ENCODE data around the gene CTR9.

CTR9 gene

DNA sequence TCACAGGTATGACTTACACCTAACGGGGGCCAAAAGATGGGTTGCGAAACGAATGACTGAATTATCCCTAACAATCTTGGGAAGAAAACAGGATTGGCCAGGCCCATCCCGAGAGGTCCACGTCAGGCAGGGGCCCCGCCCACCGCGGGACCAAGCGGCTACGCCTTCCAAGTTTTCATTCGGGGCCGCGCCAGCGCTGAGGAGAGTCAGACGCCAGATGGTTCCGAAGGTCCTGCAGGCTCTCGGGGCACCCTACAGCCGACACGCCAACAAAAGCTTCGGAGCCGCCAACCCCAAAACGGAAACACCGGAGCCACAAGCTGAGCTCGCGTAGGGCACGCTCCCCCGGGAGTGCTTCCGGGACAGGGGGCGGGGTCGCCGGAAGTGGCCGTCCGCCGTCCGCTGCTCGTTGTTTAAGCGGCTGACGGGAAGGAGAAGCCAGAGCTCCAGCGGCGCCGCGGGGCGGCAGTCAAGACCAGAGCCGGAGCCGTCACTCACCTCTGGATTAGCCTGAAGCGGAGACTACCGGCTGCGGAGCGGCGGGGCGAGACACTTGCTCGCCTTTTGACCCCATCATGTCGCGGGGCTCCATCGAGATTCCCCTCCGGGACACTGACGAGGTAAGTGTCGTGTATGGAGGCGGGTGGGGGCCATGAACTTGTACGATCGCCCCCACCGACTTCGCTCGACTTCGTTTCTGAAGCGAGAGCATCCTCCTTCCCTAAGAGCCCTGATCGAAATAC, at the start of gene CTR9:
CTR9 (plus strand) TSS at position 409 of the 743 bp plus-strand sequence; CDS start at position 576, 167 bp downstream.
- DNase-seq: peak; percentile 62 to 98 (median 91)

DNA sequence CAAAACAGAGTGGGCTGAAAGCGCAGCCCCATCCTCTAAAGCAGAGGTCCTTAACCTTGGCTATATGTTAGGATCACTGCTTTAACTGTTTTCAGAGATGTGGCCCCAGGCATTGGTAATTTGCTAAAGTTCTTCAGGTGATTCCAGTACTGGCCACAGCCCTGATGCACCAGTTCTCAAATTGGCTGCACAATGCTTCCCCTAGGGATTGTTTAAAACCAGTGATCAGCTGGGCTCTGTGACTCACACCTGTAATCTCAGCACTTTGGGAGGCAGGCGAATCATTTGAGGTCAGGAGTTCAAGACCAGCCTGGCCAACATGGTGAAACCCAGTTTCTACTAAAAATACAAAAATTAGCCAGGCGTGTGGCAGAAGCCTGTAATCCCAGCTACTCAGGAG, 49.1 kb upstream of the CTR9 start:
- DNase-seq: no peak

DNA sequence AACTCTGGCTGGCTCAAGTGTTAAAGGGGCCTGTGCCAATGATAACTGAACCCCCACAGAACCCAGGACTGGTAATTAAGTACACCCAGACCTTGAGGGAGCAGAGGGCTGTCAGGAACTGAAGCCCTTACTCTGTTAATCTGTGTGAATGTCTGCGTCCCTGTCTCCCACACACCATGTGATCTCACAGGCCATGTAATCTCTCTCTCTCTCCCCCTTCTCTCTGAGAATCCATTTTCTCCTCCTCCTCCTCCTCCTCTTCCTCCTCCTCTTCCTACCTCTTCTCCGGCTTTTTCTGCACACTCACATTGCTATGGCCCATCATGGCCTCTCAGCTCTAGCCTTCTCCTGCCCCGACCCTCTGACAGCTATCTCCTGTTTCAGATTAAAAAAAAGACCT, 42.9 kb upstream of the CTR9 start:
- DNase-seq: no peak

DNA sequence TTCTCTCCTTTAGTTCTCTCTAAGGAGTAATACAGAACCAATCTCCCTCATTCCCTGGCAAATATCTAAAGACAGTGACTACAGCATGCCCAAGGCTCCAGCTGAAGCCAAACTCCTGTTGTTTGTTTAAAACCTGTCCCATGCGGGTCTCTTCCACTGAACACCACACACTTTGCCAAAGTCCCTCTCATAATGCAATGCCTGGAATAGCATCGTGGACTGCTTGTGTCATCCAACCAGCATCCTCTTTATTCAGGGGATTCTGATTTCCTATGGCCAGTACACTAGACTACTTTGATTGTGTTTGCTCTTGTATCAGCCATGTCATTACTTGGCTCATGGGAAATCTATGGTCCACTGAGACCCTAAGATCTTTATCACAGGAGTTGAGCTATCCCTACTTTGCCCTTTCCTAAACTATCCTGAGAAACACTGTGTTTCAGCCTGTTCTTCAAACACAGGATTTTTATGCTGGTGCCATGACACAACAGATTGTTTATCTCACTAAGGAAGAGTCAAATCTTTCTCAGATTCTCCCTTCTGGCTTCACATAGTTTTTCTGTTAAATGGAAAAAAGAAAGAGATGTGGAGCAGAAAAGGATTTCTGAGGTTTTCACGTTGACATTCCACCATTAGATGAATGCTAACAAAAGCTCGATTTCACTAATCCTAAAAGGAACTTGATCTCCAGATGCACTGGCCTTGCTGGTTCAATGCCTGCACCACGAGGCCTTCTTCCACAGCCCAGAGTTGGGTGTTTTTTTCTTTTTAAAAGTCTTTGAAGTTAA, 41.6 kb upstream of the CTR9 start:
- DNase-seq: no peak

DNA sequence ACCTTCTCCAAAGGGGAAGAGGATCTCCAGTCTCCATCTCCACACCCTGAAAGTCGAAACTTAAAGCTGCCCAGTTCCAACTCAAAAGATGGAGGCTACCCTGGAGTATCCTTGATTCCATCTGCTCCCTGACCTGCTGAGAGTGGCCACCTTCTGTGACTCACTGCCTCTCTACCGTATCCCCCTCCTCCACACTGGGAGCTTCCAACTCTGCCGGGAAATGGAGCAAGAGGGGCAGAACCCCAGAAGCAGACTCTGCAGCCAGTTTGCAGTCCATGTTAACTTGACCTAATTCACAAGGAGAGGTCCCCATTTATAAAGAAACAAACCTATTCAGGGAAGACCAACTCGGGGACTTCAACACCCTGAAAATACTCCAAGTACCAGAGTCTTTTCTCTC, 35.5 kb upstream of the CTR9 start:
- DNase-seq: peak in 32 of 51 donors; percentile 3 to 69 (median 34)

DNA sequence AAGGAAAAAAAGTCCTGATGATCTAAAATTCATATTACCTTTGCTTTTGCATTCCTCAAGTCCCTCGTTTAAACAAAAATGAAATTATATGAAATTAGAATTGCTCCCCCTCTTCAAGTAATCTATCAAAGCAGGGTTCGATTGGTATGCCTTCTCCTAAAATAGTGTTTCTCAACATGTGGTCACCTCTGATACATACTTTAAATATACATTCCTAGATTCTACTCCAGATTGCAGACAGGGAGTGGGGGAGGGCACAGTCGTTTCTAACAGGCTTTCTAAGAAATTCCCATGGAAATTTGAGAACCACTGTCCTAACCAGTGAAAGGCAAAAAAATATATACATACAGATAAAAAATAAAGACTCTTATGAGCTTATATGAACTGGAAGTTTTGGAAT, 34.9 kb upstream of the CTR9 start:
- no peak for DNase-seq

DNA sequence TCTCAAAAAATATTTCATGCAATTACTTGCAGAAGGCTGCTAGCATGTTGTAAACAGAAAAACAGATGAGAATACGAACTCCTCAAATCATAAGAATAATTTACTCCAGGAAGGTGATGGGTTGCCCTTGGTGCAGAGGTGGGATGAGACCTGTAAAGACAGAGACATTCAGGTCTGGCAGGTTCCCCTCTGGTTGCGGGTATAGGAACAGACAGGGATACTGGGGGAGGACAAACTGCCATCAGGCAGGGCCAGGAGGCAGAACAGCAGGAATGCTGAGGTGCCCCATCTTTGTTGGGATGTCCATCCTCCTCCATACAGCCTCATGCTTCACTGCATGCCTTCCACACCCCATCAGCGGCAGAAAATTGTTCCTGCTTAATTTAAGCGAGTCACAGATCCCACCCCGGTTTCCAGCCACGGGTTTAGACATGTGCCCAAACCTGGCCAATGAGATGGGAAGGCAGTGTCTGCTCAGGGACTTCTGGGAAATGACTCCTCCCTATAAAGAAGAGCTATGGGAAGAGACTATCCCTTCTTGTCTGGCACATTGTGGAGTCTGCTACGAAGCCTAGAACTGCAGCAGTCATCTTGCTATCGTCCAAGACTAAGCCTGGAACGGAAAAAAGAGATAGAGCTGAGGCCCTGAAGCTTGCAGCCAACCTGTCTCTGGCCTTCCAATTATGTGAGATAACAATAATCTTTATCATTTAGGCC, 34.3 kb upstream of the CTR9 start:
- no peak for DNase-seq

DNA sequence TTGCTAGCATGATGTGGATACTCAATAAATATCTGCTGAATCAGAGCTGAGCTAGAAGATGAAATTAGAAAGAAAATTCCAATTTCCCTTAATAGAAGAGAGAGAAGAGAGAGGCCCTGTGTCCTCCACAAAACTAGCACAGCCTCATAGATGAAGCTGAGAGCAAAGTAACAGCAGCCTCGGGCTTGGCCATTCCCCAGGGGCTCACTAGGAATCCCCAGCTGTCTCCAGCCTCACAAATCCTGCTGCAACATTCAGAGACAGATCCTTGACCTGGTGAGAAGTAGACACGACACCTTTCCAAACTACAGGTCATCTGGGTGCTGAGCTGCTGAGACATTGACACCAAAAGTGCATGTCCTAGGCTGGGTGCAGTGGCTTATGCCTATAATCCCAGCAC, 31.4 kb upstream of the CTR9 start:
- no peak for DNase-seq

DNA sequence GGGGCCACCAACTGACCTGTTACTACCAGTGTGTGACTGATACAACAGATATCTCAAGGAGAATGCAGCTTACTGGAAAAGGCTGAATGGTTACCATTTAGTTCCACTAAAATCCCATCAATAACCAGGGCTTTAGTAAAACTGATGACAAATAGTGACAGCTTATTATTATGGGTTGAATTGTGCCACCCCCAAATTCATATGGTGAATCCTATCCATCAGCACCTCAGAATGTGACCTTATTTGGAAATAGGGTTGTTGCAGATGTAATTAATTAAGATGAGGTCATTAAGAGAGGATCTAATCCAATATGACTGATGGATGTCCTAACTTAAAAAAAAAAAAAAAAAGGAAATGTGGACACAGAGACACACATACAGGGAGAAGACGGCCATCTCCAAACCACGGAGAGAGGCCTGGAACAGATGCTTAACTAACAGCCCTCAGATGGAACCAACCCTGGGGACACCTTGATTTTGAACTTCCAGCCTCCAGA, 30.1 kb upstream of the CTR9 start:
- DNase-seq: no peak

DNA sequence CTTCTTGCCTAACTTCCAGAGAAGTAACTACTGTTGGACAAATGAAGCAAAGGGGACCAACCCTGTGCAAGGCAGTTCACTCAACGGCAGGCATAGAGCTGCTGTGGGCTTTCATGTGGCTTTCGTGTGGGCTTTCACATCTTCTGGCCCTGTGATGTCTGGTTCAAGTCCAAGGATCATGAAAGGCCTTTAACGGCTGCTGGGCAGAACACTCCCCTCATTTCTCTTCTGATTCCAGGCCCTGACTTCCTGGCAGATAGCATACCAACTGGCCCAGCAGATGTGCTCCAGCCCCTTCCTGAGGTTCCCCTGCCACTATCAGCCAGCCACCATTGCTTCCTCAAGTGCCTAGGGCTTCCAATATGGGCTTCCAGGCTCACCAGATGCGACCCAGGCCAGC, 28.7 kb upstream of the CTR9 start:
- DNase-seq: no peak

DNA sequence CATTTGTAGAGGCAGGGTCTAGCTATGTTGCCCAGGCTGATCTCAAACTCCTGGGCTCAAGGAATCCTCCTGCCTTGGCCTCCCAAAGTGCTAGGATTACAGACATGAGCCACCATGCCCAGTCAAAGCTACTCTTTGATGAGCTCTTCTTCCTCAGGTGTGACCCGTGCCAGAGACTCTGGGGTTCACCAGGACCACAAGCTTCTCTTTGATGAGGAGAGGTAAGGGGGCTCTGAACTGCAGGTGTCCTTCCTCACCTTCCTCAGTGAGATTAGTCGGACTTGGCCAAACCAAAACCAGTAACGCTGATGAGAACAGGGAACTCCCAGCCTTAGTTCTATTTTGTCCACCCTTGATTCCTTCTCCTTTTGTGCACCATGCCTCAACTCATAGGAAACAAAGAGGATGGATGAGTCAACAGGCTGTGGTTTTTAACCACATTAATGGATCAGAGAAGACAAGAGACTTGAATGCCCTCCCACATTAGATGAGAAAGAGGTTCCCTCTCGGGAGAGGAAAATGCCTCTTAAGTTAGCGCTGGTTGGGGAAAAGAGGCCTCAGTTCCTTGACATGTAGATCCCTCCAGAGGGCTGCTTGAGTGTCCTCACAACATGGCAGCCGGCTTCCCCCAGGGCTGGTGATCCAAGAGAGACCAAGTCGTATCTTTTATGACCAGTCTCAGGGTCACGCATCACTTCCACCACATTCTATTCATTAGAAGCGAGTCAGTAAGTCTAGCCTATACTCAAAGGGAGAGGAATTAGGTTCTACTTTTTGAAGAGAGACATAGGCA, 25.7 kb upstream of the CTR9 start:
- no peak for DNase-seq

DNA sequence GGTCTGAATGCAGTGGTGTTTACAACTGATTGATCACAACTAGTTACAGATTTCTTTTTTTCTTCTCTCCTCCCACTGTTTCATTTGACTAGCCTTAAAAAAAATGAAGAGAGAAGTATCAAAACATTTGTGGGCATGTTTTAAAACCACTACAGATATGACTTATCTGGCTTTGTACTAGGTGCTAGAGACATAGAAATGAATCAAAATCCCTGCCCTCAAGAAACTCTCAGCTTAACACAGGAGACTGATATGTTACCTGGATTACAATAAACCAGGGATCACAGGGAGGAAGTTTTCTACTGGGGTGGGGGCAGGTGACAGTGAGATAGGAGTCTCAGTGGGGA, 25.2 kb upstream of the CTR9 start:
- DNase-seq: no peak

DNA sequence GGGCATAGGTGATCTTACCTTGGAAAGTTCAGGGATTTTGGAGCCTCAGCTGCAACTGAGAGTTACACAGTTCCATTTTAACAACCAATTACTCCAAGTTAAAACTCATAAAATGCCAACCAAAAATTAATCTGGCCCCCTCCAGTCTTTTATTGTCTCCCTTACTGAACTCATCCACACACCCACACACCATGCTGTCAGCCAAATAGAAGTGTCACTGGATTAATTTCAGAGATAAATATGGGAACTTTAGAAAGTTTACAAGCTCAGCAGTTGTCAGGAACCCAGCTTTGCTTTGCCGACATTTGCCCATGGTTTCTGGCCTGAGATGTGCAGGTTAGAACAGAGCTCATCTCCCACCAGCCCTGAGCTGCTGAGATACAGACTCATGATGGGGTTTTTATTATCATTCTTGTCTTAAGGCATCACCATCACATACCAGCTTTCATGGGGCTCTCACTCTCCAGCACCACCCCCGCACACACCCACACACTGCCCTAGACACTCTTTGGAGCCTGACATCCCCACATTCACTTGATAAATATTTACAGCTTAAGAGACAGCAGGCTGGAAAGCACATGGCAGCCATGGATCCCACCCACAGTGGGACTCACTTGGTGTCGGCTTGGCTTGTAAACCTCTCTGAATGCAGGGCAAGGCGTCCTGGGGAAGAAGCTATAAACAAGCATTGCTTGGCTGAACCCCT, 23.7 kb upstream of the CTR9 start:
- DNase-seq: no peak

DNA sequence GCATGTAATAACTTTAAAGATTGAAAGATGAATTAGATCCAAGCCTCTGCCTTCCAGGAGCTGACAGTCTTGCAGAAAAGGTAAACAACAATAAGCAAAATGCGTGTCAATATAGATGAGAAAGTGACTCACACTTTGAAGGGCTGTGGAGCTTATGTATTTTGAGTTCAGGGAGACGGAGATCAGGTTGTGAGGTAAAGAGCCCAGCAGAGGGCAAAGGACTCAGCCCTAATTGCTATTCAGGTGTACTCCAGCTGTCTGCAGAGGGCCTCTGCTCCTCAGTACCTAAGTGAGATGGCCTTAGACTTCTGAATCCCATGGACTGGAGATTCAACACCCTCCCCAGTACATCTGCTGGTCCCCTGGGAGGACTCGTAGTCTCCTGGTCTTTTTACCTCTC, 22.9 kb upstream of the CTR9 start:
- DNase-seq: no peak

DNA sequence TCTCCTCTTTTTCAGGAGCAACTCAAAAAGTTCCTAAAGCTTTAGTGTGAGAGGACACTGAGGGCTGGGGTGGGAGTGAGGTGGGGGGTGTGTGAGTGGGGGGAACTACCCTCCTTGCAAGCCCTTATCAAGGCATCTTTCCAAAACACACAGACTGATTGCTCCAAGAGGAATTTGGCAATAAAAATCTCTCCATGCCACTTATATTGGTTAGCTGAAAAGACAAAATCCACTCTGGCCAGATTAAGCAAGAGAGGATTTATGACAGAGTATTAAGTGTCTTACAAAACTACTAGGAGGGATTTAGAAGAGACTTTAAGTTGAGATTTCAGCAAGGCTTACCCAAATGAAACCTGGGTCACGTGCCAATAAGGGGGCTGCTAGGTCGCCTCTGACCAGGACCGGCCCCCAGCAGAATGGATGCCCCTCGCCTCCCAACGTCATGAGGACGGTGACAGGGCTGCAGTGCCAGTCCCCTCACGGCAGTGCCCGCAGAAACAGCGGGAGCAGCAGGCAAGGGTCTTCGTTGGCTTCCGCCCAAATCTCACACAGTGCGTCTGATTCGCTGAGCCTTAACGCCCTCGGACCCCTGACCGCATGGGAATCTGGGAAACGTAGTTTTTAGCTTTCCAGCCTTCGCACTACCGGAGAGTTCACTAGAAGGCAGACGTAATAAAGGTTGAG, 22.1 kb upstream of the CTR9 start:
- peak in 1 of 51 donors; percentile 30 for DNase-seq

DNA sequence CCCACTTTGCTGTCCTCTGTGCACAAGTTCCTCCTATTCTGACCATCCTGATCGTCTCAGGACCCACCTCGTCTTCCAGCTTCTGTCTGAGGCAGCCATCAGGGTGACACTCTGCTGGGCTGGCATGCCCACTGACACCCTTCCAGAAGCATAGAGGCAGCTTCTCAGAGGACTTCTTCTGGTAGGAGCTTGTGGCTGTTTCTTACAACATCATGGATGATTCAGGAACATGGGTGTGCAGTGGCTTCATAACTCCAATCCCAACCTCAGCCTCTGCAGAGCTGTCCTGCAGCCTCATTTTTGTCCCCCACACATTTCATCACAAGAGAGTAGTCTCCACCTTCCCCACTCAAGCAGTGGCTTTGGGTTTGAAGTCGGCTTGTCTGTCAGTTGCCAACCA, 20.9 kb upstream of the CTR9 start:
- no peak for DNase-seq

DNA sequence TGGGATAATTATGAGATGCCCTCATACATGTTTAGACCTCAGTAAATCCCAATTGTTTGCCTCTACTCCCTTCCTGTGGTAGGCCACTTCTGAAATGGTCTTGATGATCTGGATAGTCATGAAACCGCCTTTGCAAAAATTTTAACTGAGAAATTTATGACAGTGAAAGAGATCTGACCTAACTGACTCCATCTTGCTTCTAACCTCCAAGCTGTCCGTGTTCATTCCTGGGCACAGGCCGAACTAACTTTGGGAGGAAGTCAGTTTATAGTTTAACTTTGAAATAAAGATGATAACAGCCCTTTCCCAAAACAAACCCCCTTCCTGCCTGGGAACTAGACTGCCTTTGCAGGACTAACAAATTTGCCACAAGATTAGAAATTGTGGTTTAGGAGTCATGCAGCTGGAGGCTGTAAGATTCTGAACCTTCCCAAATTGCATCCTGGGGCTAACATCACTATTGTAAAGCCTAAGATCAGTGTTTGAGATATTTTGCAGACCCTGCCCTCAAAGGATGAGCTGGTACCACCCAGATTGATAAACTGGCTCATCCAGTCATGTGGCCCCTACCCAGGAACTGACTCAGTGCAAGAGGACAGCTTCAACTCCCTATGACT, 19.9 kb upstream of the CTR9 start:
- DNase-seq: no peak

DNA sequence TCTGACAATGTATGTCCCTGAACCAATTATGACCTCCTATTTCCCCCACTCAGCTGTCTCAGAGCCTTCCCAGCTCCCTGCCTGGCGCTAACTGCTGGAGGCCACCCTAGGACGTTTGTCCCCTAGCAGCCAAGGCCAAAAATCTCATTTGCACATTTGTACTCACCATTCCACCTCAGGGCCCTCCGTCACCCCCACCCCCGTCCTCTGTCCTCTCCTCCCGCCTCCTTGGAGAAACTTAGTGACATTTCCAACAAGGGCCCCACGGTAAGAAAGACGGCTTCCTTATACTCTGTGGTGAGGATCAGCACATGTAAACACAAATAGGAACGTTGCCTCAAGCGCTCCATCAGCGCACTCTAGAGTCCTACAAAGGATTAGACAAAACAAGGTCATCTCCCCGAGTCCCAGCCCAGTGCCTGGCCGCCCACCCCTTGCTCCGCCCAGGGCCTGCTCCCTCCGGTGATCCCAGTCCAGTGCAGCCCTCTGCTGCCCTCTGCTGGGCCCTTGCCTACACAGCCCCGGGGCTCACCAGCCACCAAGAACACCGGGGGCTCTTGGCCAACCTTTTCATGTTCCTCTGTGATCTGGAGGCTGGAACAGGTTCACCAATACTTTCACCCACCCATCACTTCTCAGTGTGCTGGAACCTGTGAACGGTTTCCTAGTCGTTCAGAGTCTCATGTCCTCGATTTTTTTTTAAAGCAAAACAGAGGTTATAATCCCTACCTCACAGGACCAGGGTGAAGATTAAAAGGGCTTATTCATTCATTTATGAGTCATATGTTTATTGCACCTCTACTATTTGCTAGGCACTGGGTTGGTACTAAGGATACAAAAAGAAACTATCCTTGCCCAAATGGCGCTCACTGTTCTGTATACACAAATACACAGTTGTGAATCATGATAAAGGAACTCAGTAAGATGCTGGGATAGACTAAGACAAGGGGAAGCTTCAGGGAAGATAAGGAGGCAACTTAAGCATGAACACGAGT, 15.3 kb upstream of the CTR9 start:
- peak in 50 of 51 donors; percentile 46 to 95 (median 86) for DNase-seq
